GM12892 (cell line): ENCODE results near the gene FKRP.

ENCODE experiments used
- POLR2A ChIP-seq: IDR thresholded peaks from 2 replicates; pipeline ENCODE4 v1.6.1; 2011; ENCODE audit warnings: low read depth, low read length, control low read depth
- POLR2AphosphoS5 ChIP-seq: IDR thresholded peaks from 2 replicates; pipeline ENCODE4 v1.6.1; 2011; ENCODE audit warnings: low read depth, low read length, control low read depth
- TAF1 ChIP-seq: IDR thresholded peaks from 2 replicates; pipeline ENCODE4 v1.6.1; 2011; ENCODE audit warnings: low read depth, mild to moderate bottlenecking, control low read depth, low read length, borderline replicate concordance

- TF ChIP-seq POLR2A: no peak
- TF ChIP-seq TAF1: no peak
- no peak for TF ChIP-seq POLR2AphosphoS5
Observed at GRCh38 chr19:46759817-46760333, 14.0 kb downstream of the FKRP start.
